Measurements from ENCODE around the gene DOCK4.

DOCK4 gene

DNA sequence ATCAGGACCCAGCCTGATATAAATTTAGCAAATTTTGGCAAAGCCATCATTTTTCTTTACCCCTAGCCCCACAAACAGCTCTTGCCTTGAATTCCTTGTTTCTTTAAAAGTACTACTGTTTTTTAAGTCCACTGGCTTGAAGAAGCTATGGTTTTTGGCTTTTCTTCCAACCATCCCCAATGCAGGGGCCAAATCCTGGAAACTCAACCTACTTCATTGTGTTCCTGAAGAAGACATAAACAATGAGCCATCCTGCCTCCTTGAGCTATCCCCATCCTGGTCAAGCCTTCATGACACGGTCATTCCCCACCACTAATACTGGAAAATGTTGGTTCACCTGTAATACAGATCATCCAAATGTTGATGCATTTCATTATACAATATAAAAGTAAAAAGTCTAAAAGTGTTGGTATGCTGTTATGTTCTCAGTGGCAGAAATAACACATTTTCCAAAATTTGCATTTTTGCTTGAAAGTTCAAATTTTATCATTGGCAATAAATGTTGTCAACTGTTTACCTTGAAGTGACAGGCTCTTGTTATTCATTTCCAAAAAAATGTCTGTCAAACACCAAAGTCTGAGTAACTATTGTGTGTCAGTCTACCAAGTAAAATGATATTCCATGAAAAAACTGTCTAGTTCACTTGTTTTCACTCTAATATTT, 92.2 kb downstream of the DOCK4 start:
- no peak for DNase-seq (ENCODE audit: low read depth in 2 of 2)

- DNase-seq (ENCODE audit: low read depth in 2 of 2) = no peak
These were observed 93.4 kb downstream of the DOCK4 start for GRCh38 chr7:112112822-112113255.

DNA sequence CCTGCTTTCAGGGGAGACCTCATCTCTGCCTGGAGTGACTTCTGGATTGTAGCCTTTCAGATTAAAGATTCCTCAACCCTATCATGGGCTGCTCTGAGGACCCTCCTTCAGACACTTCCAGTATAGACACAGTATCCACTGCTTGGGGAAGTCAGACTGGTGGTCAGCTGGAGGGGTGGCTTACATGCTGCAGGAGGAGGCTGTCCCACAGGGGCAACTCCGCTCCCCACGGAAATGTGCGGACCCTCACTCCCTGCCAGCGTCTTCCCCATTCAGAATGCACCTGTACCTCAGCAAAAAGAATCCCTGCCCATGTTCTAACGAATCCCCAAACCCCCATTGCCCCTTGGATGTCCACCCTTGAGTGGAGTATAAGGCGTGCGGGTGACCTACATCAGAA, 95.5 kb downstream of the DOCK4 start:
- no peak for DNase-seq (ENCODE audit: low read depth in 2 of 2)

DNA sequence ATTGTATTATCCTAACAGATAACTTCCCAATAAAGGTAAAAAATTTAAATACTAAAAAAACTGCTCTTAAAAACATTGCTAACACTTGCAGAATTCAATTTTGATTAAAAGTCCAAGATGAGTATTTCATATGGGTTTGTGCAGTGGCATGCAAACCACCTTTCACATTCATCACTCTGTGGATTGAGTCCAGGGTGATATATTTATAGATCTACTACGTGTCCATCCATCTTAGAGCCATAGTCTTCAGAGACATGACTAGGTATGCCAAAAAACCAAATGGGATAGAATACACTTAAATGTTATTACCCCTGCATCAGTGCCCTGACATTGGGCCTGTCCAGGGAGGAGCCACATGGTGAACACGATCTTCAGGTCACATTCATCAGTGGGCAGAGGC, 96.0 kb downstream of the DOCK4 start:
- DNase-seq (ENCODE audit: low read depth in 2 of 2) = no peak

DNA sequence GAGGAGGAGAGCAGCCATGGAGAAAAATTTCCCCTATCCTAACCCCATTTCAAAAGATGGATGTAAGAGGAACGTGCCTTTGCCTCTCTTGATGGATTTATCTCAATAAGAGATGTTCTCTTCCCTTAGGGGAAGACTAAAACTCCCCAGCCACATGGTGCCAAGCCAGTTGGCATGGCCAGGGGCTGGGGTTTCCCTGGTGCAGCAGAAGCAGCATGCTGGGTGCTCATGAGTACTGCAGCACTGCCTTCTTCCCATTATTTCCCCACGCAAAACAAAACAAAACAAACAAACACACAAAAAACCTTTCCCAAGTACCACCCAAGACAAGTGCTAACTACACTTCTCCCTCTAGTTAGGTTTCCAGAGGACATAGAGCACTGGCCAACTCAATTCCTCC, 97.2 kb downstream of the DOCK4 start:
- DNase-seq (ENCODE audit: low read depth in 2 of 2) = no peak

DNA sequence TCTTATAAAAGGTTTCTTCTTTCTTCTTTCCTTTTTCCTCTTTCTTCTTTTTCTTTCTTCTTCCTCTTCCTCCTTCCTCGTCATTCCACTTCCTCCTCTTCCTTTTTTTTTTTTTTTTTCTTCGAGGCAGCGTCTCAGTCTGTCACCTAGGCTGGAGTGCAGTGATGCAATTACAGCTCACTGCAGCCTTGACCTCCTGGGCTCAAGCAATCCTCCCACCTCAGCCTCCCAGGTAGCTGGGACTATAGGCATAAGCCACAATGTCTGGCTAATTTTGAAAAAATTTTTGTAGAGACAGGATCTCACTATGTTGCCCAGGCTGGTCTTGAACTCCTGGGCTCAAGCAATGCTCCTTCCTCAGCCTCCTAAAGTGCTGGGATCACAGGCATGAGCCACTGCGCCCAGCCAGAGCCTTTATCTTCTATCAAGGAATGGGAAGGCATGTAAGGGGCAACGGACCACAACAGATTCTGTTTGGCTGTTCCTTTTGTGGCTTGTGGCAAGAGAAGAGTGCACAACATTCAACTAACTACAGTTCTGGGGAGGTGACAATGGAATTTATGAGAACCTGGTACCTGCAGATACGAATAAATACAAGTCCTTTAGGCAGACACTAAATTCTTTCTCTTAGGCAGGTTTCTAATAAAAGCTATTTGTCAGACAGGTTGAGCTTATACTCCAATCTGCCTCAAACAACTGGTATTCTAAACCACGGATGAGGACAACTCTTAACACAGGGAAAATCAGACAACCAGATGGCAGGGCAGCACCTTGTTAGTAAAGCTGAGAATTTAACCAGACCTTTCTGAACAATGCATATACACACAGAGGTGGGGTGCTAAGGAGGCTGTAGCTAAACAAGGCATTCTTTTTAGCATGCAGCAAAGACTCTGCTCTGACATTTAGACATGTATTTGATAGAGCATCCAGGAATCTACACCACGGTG, 100.3 kb downstream of the DOCK4 start:
- DNase-seq (ENCODE audit: low read depth in 2 of 2) = no peak

GRCh38 chr7:112104120-112104519, 102.1 kb downstream of the DOCK4 start:
- no peak for DNase-seq (ENCODE audit: low read depth in 2 of 2)

DNA sequence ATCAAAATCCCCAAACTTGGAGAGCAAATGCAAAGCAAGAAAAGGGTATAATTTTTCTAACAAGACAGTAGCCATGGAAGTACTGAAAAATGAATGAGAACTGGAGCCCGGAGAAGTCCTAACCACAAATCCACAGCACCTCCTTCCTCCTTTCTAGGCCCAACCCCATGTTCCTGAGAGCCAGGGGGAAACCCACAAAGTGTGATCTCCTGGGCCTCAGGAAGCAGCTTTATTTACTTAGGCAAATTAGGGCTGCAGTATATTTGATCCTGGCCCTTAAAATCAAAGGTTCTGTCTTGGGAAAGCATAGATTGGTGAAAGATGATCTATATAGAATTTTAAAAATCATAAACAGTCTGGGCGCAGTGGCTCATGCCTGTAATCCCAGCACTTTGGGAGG, 103.0 kb downstream of the DOCK4 start:
- DNase-seq (ENCODE audit: low read depth in 2 of 2) = no peak

DNA sequence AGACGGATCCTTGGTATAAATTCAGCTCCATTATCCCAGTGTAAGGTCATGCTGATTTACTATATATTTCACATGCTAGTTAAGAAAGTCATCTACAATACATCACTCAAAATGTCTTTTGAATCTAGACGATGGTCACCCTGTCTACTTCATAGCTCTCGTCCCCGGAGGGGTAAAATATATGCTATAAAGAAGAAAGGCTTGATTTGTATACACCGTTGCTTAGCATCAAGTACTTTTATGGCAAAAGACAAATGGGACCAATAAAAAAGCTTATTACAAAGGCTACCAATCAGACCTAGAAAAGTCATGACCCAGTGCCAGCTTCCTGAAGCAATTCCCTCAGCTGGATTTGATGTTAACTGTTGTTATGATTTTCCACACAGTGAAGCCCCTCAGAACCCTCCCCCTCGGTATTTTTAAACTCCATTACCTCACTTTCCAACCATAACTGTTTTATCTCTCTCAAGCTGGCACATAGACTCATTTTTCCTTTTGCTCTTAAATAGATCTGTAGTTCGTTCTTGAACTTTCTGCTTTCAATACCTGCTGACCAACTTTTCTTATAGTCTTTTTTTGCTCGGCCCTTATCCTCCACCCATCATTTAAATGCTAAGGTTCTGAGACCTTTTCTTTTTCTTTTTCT, 104.9 kb downstream of the DOCK4 start:
- no peak for DNase-seq (ENCODE audit: low read depth in 2 of 2)

DNA sequence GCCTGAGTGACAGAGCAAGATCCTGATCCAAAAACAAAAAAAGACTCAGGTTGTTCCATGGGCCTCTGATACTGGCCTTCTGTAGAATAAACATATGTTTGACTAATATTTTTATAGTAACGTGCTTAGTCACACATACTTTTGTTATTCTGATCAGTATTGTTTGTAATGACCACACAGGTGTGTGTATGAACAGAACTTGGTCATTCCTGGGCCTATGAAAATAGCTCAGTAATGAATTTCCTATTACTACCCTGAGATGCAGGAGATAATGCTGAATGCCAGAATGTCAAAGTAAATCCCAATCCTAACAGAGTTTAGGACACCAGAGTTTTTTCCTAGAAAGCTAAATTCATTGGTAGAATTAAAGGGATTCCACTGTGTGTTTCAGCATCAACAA, 108.7 kb downstream of the DOCK4 start:
- DNase-seq (ENCODE audit: low read depth in 2 of 2) = no peak

GRCh38 chr7:112093409-112093808, 112.8 kb downstream of the DOCK4 start:
- DNase-seq (ENCODE audit: low read depth in 2 of 2) = no peak

DNA sequence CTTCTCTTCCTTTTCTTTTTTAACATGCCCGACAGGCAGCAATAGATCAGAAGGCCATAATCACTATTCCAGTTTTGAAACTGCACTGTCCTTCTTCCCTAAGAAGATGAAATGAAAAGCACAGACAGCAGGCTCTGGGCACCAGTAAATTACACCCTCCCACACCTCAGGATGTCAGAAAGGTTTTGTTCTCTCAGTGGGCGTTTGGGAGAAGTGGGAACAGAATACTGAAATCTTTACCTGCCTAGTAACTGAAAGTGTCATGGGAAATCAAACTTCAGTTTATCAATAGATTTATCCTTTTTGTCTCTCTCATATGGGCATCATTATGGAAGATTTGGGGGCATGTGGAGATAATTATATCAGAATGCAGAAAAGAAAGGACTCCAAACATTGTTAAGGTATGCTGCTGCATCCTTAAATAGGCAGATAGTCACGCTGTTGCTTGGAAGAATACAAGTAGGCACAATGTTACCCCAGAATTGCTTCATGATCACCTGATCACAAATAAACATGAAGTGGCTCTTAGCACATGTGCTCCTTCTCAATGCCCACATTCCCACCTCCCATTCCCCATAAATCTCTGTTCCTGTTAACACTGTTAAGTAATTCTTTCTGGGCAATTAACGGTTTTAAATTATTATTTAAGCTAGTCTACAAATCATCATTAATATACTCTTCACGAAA, 113.3 kb downstream of the DOCK4 start:
- DNase-seq (ENCODE audit: low read depth in 2 of 2) = no peak

GRCh38 chr7:112092306-112092705, 113.9 kb downstream of the DOCK4 start:
- DNase-seq (ENCODE audit: low read depth in 2 of 2) = no peak

DNA sequence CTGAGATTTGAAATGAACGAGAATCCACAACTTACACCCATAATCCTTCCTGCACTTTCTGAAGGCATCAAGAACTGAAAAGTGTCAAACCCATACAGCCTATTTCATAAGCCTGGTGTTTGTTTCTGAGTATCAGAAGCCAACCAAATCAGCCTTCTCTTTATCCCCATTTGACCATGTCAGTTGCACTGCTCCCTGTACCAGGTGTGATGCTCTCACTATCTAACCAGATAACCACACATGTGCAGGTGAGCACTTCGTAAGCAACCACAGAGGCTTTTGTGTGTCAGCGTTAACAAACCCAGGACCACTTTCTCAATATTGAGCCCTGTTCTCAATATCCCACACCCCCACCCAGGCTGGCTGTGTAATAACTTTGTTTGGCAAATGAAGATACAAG, 114.4 kb downstream of the DOCK4 start:
- no peak for DNase-seq (ENCODE audit: low read depth in 2 of 2)

- no peak for DNase-seq (ENCODE audit: low read depth in 2 of 2)
These were observed 116.6 kb downstream of the DOCK4 start for GRCh38 chr7:112089551-112089950.

DNA sequence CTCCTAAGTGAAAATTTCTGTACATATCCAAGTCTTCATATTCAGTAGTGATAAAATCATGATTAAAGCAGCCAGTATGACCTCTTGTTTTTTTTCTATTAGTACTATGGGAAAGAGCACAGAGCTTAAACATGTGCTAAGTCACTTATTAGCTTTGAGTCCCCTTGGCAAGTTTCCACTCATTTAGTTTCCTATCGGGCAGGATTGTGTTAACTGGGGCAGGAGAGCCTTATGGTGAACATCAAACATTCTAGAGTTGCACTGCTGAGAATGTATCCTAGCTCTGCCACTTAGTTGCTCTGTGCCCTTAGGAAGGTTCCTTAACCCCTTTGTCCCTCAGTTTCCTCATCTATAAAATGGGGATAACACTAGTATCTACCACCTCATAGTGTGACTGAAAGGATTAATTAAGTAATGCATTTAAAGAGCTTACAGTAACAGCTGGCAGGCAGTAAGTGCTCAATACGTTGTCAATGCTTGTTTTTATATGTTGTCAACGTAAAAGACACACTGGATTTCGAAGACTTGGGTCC, 117.6 kb downstream of the DOCK4 start:
- DNase-seq (ENCODE audit: low read depth in 2 of 2) = no peak

GRCh38 chr7:112086496-112087254, 119.5 kb downstream of the DOCK4 start:
- no peak for DNase-seq (ENCODE audit: low read depth in 2 of 2)

GRCh38 chr7:112084520-112084971, 121.7 kb downstream of the DOCK4 start:
- no peak for DNase-seq (ENCODE audit: low read depth in 2 of 2)

GRCh38 chr7:112083776-112084355, 122.3 kb downstream of the DOCK4 start:
- DNase-seq (ENCODE audit: low read depth in 2 of 2) = no peak

- no peak for DNase-seq (ENCODE audit: low read depth in 2 of 2)
These were observed 123.9 kb downstream of the DOCK4 start for GRCh38 chr7:112082306-112082705.

GRCh38 chr7:112081778-112082177, 124.4 kb downstream of the DOCK4 start:
- DNase-seq (ENCODE audit: low read depth in 2 of 2) = no peak
